ENCODE measurements around the gene ARID3A.

- TF ChIP-seq, protein P1, sequence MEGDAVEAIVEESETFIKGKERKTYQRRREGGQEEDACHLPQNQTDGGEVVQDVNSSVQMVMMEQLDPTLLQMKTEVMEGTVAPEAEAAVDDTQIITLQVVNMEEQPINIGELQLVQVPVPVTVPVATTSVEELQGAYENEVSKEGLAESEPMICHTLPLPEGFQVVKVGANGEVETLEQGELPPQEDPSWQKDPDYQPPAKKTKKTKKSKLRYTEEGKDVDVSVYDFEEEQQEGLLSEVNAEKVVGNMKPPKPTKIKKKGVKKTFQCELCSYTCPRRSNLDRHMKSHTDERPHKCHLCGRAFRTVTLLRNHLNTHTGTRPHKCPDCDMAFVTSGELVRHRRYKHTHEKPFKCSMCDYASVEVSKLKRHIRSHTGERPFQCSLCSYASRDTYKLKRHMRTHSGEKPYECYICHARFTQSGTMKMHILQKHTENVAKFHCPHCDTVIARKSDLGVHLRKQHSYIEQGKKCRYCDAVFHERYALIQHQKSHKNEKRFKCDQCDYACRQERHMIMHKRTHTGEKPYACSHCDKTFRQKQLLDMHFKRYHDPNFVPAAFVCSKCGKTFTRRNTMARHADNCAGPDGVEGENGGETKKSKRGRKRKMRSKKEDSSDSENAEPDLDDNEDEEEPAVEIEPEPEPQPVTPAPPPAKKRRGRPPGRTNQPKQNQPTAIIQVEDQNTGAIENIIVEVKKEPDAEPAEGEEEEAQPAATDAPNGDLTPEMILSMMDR (conservative IDR thresholded peaks at IDR 0.05; ENCODE audit: low read length): no peak
- TF ChIP-seq EZH2phosphoT487 (IDR thresholded peaks at IDR 0.05; ENCODE audit: borderline replicate concordance, low read depth, low read length): no peak
Measured at GRCh38 chr19:954672-955494, 29.0 kb downstream of the ARID3A start.
